ENCODE measurements around the gene ZBTB20.

Gene ZBTB20

DNA sequence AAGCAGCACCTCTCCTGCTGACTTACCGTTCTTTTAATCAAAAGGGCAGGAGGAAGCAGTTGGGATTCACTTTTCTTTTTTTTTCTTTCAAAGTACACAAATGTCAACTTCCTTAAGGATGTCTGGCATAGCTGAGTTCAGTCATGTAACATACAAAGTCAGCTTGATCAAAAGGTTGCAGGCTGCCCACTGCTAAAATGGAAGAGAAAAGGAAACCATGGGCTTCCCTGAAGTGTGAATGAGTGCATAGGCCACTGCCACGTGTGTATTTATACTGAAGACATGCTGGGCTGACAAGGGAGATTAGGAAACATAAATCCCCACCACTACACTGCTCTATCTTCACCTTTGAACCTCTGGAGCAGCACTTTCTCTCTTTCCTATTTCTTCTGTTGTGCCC lies 540.8 kb downstream of the ZBTB20 start:
- H2BK12ac ChIP-seq (ENCODE audit: low read length in 2 of 2) = no peak overlapping the region
- peak overlapping the region; percentile 9 for H3K27ac ChIP-seq (ENCODE audit: low read length, poor library complexity, severe bottlenecking)
- H3K4me2 ChIP-seq (ENCODE audit: low read length, poor library complexity, severe bottlenecking) = no peak overlapping the region
- no peak overlapping the region for H3K9ac ChIP-seq (ENCODE audit: low read length)
- no peak overlapping the region for H2BK15ac ChIP-seq (ENCODE audit: low read depth, poor library complexity, severe bottlenecking)
- peak; percentile 21 for DNase-seq
- H3K4me3 ChIP-seq (ENCODE audit: insufficient read depth in 1 of 2, low read depth in 1 of 2, low read length in 2 of 2) = no peak overlapping the region
- H2AFZ ChIP-seq (ENCODE audit: low read depth, low read length) = no peak overlapping the region
- no peak overlapping the region for H4K8ac ChIP-seq (ENCODE audit: low read length)
- H2BK120ac ChIP-seq (ENCODE audit: low read depth, low read length) = no peak overlapping the region
- no peak overlapping the region for H3K18ac ChIP-seq (ENCODE audit: low read depth in 1 of 2, low read length in 2 of 2)
- WGBS = 17% methylated on average over 1 of the region's 2 CpGs
- no peaks in the 10 kb centered on the region for H3K9me3 ChIP-seq (ENCODE audit: control insufficient read depth, low read length)
- no peak overlapping the region for H3K4ac ChIP-seq (ENCODE audit: low read depth in 1 of 2, low read length in 2 of 2)
- H3K79me1 ChIP-seq (replicated peaks; ENCODE audit: low read length, poor library complexity, severe bottlenecking) = peaks cover 8% of the 10 kb centered on the region
- H3K27me3 ChIP-seq (ENCODE audit: control insufficient read depth in 1 of 2, insufficient read depth in 1 of 2, low read length in 2 of 2) = no peaks in the 10 kb centered on the region
- H3K14ac ChIP-seq (ENCODE audit: low read length in 2 of 2) = no peak overlapping the region
- no peak overlapping the region for H2BK5ac ChIP-seq (ENCODE audit: low read depth, low read length, poor library complexity, severe bottlenecking)
- H3K23ac ChIP-seq (ENCODE audit: low read length in 2 of 2) = no peak overlapping the region
- H2AK5ac ChIP-seq (ENCODE audit: low read length, severe bottlenecking) = no peak overlapping the region
- H4K91ac ChIP-seq (ENCODE audit: low read length) = no peak overlapping the region
- H3K4me1 ChIP-seq (ENCODE audit: control insufficient read depth, insufficient read depth, low read depth, low read length) = peaks cover 5% of the 10 kb centered on the region
- peaks cover 0 to 10% of the 10 kb centered on the region in 2 experiments for H3K36me3 ChIP-seq (ENCODE audit: control insufficient read depth in 1 of 2, insufficient read depth in 2 of 2, low read depth in 1 of 2, low read length in 2 of 2)

DNA sequence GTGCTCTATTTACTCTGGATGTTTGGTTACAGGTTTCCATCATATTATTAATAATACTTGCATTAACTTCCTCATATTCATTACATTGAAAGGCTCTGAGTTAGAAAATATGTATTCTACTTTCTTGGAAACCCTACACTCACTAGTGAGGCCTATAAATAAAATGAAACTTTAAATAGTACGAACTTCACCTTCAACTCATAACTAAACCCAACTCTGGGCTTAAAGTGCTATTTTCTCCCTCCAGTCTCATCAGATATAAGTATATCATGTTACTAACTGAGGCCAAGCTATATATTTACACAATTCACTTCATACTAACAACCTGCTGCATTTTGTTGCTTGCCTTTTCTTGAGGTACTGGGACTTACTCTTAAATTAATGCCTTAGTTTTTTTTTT lies 546.5 kb downstream of the ZBTB20 start:
- H4K91ac ChIP-seq (ENCODE audit: low read length) = no peak overlapping the region
- no peak overlapping the region for H3K4ac ChIP-seq (ENCODE audit: low read depth in 1 of 2, low read length in 2 of 2)
- H3K79me1 ChIP-seq (replicated peaks; ENCODE audit: low read length, poor library complexity, severe bottlenecking) = peaks cover 10% of the 10 kb centered on the region
- H3K9me3 ChIP-seq (ENCODE audit: control insufficient read depth, low read length) = no peaks in the 10 kb centered on the region
- no peak overlapping the region for H3K23ac ChIP-seq (ENCODE audit: low read length in 2 of 2)
- no peak overlapping the region for H3K27ac ChIP-seq (ENCODE audit: low read length, poor library complexity, severe bottlenecking)
- H3K36me3 ChIP-seq (ENCODE audit: control insufficient read depth in 1 of 2, insufficient read depth in 2 of 2, low read depth in 1 of 2, low read length in 2 of 2) = peaks cover 0 to 14% of the 10 kb centered on the region in 2 experiments
- no peak overlapping the region for H3K4me3 ChIP-seq (ENCODE audit: insufficient read depth in 1 of 2, low read depth in 1 of 2, low read length in 2 of 2)
- H2BK5ac ChIP-seq (ENCODE audit: low read depth, low read length, poor library complexity, severe bottlenecking) = no peak overlapping the region
- no peak for DNase-seq
- H4K8ac ChIP-seq (ENCODE audit: low read length) = no peak overlapping the region
- no peak overlapping the region for H2BK15ac ChIP-seq (ENCODE audit: low read depth, poor library complexity, severe bottlenecking)
- WGBS = 100% methylated on average over 1 of the region's 1 CpG
- no peak overlapping the region for H3K4me2 ChIP-seq (ENCODE audit: low read length, poor library complexity, severe bottlenecking)
- H2BK120ac ChIP-seq (ENCODE audit: low read depth, low read length) = no peak overlapping the region
- no peaks in the 10 kb centered on the region for H3K4me1 ChIP-seq (ENCODE audit: control insufficient read depth, insufficient read depth, low read depth, low read length)
- no peak overlapping the region for H3K14ac ChIP-seq (ENCODE audit: low read length in 2 of 2)
- no peak overlapping the region for H2BK12ac ChIP-seq (ENCODE audit: low read length in 2 of 2)
- H3K27me3 ChIP-seq (ENCODE audit: control insufficient read depth in 1 of 2, insufficient read depth in 1 of 2, low read length in 2 of 2) = no peaks in the 10 kb centered on the region
- no peak overlapping the region for H3K18ac ChIP-seq (ENCODE audit: low read depth in 1 of 2, low read length in 2 of 2)
- H2AFZ ChIP-seq (ENCODE audit: low read depth, low read length) = no peak overlapping the region
- no peak overlapping the region for H2AK5ac ChIP-seq (ENCODE audit: low read length, severe bottlenecking)
- H3K9ac ChIP-seq (ENCODE audit: low read length) = no peak overlapping the region

DNA sequence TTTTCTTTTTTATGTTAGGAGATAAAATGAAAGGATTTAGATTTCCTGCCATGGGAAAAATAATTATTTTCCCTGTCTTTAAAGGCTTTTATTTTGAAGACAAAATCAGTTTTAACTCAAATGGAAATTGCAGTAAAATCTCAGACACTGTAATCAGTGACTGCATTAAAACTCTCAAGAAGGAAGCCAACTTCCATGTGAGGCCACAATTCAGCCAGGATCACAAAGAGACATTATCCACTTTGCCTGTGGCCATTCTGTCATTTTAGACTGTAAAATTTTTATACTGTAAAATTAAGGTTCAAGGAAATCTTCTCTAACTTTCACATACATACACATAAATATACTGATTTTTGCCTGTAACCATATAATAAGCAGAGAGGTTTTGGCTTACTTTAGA lies 549.2 kb downstream of the ZBTB20 start:
- DNase-seq = no peak
- no peak overlapping the region for H2BK15ac ChIP-seq (ENCODE audit: low read depth, poor library complexity, severe bottlenecking)
- H4K91ac ChIP-seq (ENCODE audit: low read length) = no peak overlapping the region
- no peak overlapping the region for H3K4ac ChIP-seq (ENCODE audit: low read depth in 1 of 2, low read length in 2 of 2)
- no peak overlapping the region for H3K27ac ChIP-seq (ENCODE audit: low read length, poor library complexity, severe bottlenecking)
- no peak overlapping the region for H3K23ac ChIP-seq (ENCODE audit: low read length in 2 of 2)
- H3K14ac ChIP-seq (ENCODE audit: low read length in 2 of 2) = no peak overlapping the region
- no peak overlapping the region for H2AK5ac ChIP-seq (ENCODE audit: low read length, severe bottlenecking)
- H3K9ac ChIP-seq (ENCODE audit: low read length) = no peak overlapping the region
- peaks cover 11% of the 10 kb centered on the region for H3K79me1 ChIP-seq (replicated peaks; ENCODE audit: low read length, poor library complexity, severe bottlenecking)
- no peak overlapping the region for H3K18ac ChIP-seq (ENCODE audit: low read depth in 1 of 2, low read length in 2 of 2)
- H3K4me3 ChIP-seq (ENCODE audit: insufficient read depth in 1 of 2, low read depth in 1 of 2, low read length in 2 of 2) = no peak overlapping the region
- no peak overlapping the region for H2BK5ac ChIP-seq (ENCODE audit: low read depth, low read length, poor library complexity, severe bottlenecking)
- no peaks in the 10 kb centered on the region for H3K27me3 ChIP-seq (ENCODE audit: control insufficient read depth in 1 of 2, insufficient read depth in 1 of 2, low read length in 2 of 2)
- no peaks in the 10 kb centered on the region for H3K9me3 ChIP-seq (ENCODE audit: control insufficient read depth, low read length)
- H3K4me1 ChIP-seq (ENCODE audit: control insufficient read depth, insufficient read depth, low read depth, low read length) = no peaks in the 10 kb centered on the region
- no peak overlapping the region for H3K4me2 ChIP-seq (ENCODE audit: low read length, poor library complexity, severe bottlenecking)
- H2BK12ac ChIP-seq (ENCODE audit: low read length in 2 of 2) = no peak overlapping the region
- peaks cover 0 to 17% of the 10 kb centered on the region in 2 experiments for H3K36me3 ChIP-seq (ENCODE audit: control insufficient read depth in 1 of 2, insufficient read depth in 2 of 2, low read depth in 1 of 2, low read length in 2 of 2)
- no peak overlapping the region for H4K8ac ChIP-seq (ENCODE audit: low read length)
- no peak overlapping the region for H2BK120ac ChIP-seq (ENCODE audit: low read depth, low read length)
- no peak overlapping the region for H2AFZ ChIP-seq (ENCODE audit: low read depth, low read length)

DNA sequence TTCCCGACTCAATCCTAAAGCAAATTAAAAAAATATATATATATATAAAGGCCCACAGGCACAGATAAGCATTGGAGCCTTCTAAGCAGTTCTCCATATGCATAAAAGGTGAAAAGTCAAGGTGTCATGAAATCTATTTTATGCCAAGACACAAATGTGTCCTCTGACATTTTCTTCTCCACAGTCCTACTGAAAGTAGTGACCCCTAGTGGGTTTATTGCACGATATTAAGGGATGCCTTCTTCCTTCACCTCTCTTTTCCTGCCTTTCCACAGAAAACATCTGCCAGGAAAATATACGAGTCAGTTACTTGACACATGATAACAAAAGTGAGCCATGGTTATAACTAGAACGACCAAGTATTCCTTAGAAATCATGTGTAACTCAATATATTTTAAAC lies 550.1 kb downstream of the ZBTB20 start:
- Histone ChIP-seq H3K9me3 (ENCODE audit: control insufficient read depth, low read length) (no peaks in the 10 kb centered on the region), H2BK5ac (ENCODE audit: low read depth, low read length, poor library complexity, severe bottlenecking) (no peak overlapping the region), H3K79me1 (replicated peaks; ENCODE audit: low read length, poor library complexity, severe bottlenecking) (peaks cover 11% of the 10 kb centered on the region), H2AFZ (ENCODE audit: low read depth, low read length) (no peak overlapping the region), H2BK12ac (ENCODE audit: low read length in 2 of 2) (no peak overlapping the region), H3K4ac (ENCODE audit: low read depth in 1 of 2, low read length in 2 of 2) (no peak overlapping the region), H3K27ac (ENCODE audit: low read length, poor library complexity, severe bottlenecking) (no peak overlapping the region), H2BK15ac (ENCODE audit: low read depth, poor library complexity, severe bottlenecking) (no peak overlapping the region), H3K14ac (ENCODE audit: low read length in 2 of 2) (no peak overlapping the region), H3K4me3 (ENCODE audit: insufficient read depth in 1 of 2, low read depth in 1 of 2, low read length in 2 of 2) (no peak overlapping the region), H2AK5ac (ENCODE audit: low read length, severe bottlenecking) (no peak overlapping the region), H4K8ac (ENCODE audit: low read length) (no peak overlapping the region), H3K4me1 (ENCODE audit: control insufficient read depth, insufficient read depth, low read depth, low read length) (no peaks in the 10 kb centered on the region), H3K36me3 (ENCODE audit: control insufficient read depth in 1 of 2, insufficient read depth in 2 of 2, low read depth in 1 of 2, low read length in 2 of 2) (peaks cover 0 to 17% of the 10 kb centered on the region in 2 experiments), H3K18ac (ENCODE audit: low read depth in 1 of 2, low read length in 2 of 2) (no peak overlapping the region), H3K23ac (ENCODE audit: low read length in 2 of 2) (no peak overlapping the region), H4K91ac (ENCODE audit: low read length) (no peak overlapping the region), H2BK120ac (ENCODE audit: low read depth, low read length) (no peak overlapping the region), H3K4me2 (ENCODE audit: low read length, poor library complexity, severe bottlenecking) (no peak overlapping the region), H3K9ac (ENCODE audit: low read length) (no peak overlapping the region), H3K27me3 (ENCODE audit: control insufficient read depth in 1 of 2, insufficient read depth in 1 of 2, low read length in 2 of 2) (no peaks in the 10 kb centered on the region)
- WGBS = 25% methylated on average over 1 of the region's 4 CpGs
- no peak for DNase-seq
